Head of caudate nucleus (tissue), 42 donors: ENCODE results near the gene ZNF618.

Source experiments
- DNase-seq, 42 donors: peaks; one replicate each; pipeline versions ENCODE4 v3.0.0 to v3.0.0-alpha.2; 2020 to 2021; ENCODE audit warnings: mixed read lengths in 7 of 42
- intact Hi-C: fragments of 100-400 bp; cut with DNase I; formaldehyde crosslinking; loops from one replicate; pipeline ENCODE4 v1.15.0; 2022

ZNF618 gene

DNA sequence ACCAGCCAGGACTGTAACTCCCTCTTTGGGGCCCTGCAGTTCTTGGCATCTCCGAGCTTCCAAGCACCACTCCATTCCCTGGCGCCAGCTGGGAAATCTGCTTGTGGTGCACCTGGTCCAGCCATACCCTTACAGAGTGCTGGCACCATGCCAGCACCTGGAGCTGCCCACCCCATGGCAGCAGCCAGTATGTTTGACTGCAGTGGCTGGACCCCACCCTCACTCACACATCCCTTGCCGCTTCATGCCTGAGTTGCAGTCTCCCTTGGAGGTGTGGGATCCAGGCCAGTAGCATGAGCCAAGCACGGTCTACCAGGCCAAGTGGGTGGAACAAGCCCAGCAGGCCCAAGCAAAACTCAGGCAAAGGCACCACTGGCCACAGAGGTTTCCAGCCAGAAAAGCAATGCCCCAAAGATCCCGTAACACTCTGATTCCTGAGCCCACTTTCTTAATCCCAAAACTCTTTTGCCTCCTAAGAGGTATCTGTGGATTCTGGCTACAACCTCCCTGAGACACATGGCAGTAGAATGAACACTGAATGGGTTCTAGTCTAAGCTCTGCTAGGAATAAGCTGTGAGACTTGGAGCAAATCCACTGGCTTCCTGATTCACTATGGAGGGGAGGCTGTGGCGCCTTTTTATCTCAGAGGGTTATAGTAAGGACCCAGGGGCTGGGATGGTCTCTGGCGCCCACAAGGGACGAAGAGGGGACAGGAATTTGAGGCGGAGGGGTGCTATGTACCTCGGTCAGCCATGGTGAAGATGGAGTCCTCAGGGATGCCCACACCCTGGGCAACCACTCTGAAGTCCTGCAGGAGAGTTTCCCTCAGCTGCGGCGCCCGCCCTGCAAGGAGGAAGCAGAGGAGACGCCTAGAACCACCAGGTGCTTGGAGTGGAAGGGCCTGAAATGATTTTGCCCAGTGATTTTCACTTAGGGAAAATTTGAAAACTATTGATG is 196.4 kb downstream of the ZNF618 start:
- peak in 34 of 42 donors; percentile 11 to 76 (median 44) for DNase-seq
- intact Hi-C loops: no loop called here

DNA sequence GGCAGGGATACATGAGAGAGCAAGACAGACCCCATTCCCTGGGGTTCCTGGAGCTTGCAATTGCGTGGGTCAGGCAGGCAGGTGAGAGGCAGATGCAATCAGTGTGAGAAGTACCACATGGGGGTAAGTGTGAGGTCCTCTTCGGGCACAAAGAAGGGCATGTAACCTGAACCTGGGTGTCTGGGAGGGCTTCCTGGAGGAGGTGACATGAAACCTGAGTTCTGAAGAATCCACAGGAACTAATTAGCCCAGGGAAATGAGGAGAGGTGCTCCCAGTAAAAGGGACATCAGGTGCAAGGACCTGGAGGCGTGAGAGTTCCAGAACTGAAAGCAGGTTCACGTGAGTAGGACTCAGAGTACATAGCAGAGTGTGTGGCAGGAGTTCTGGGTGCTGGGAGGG is 199.5 kb downstream of the ZNF618 start:
- DNase-seq: peak in 1 of 42 donors; percentile 3
- intact Hi-C loops: no loop called here

DNA sequence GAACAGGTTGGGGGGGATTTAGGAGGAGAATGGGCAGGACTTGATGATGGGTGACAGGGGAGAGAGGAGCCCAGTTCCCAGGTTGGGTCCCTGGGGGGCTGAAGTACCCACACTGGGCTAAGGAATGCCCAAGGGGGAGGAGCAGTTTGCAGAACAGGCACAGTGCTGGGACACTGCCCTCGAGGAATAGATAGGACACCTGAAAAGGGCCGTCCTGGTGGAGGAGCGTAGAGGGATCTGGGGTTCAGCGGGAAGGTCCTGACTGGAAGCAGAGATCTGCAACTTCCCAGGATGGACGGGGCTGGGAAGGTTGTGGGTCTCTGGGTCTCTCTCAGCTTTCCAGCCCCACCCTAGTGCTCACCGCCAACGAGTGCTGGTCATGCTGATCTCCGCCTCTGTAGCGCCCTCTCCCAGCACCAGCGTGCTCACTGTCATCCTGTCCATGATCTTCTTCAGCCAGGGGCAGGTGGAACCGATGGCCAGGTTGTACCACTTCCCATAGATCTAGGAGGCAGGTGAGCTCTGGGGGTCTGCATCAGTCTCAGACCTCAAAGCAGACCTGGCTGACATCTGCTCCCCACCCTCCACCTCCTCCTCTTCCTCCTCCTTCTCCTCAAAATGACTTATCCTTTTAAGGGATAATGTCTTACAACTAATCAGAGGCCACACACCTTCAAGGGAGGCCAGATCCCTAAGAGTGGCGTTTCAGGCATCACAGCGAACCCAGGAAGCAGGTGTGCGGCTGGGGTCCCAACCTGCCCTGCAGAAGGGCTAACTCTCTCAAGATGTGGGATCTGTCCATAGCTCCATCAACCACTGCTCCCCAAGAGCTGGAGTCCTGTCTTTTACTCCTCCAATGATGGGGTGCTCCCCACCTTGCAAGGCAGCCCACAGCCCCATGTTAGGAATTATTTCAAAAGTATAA is 200.4 kb downstream of the ZNF618 start:
- no peak for DNase-seq
- intact Hi-C loops: no loop called here

DNA sequence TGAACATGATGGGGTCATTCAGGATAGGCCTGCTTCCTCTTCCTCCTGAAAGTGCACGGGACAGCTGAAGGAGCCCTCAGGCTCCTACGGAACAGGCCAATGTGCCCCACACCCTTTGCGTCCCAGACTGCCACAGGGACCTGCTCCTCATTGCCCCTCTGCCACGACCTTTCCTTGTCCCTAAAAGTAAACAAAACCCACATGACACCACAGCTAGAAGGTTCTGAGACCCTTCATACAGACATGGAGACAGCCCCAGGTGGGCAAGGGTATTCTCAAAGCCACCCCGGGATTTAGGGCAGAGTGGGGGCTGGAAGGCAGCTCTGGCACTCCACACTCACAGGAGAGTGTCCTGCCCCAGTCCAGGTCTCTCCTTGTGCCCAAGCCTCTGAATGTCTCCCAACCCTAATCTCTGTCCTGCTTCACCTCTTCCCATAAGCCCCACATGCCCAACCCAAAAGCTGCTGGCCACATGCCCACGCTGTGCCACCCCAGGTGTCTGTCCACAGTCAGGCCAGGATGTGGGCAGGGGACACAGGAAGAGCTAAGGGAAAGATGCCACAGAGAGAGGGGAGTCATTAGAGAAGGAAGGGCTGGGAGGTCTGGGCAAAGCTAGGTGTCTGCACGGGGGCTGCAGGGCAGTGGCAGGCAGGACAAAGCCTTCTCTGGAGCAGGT is 201.2 kb downstream of the ZNF618 start:
- no peak for DNase-seq
- intact Hi-C loops: no loop called here

DNA sequence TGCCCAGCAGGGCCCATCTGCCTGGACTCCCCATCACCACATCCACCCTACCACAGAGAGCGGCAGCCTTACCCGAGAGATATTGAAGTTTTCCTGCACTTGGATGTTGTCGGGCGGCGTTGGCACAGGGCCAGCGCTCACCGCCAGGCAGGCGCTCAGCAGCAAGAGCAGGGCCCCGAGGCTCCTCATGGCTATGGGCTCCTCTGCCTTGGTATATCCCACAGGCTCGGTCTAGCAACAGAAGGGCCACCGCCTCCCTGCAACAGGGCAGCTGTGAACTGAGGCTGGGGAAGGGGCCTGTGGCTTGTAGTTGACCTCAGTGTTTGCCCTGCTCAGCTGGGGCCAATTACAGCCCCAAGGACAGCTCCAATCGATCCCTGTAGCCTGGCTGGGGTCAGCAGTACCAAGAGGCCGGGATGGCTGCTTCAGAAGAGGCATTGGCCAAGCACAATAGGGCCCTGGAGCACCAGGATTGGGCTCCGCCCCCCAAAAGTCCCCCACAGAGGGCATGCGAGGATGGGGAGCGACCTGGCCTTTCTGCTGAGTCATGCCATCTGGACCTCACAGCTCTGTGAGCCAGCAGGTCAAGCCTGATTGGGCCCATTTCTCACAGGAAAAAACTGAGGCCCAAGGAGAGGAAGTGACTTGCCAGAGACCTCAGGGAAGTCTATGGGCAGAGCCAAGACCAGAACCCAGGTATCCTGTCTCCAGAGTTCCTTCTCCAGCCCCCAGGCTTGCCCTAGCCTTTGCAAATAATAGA is 202.1 kb downstream of the ZNF618 start, which contains the start of gene AMBP:
Gene AMBP (minus strand): TSS at position 280 of the 760 bp plus-strand sequence. CDS start 91 bp downstream, at position 189.
- intact Hi-C loops: no loop called here
- no peak for DNase-seq

DNA sequence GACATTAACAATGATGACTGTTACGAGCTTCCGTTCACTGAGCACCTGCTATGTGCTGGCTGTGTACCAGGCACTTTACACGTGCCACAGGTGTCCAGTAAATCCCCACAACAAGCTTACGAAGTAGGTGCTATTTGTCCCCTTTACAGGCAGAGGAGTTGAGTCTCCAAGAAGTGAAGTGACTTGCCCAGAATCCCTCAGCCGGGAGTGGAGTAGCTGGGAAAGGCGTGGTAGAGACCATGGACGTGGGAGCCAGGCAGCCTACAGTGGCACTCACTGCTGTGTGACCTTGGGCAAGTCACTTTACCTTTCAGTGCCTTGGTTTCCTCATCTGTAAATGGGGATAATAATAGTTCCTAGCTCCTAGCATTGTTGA is 202.7 kb downstream of the ZNF618 start:
- intact Hi-C loops: no loop called here
- DNase-seq: no peak

DNA sequence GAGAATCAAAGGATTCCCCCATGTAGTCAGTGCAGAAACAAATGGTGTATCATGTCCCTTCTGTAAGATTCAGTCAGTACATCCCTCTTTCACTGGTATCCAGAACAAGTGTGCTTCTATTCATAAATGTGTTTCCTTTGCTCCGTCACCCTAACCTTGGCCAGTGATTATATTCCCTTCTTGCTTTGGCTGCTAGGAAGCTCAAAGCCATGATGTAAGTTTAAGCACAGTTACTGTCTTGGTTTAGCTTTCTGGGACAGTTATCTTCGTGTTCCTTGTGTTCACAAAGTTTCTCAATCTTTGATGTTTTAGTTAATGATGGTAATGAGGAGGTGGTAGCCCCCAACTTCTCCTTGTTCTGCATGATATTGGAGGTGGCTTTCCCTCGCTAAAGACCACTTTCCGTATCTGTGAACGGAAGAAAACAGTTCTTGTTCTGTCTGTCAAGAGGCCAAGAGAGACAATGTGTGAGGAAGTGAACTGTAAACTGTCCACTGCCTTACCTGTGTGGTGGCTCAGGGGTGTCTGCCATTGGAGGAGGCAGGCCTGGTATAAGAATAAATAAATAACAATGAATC is 204.2 kb downstream of the ZNF618 start:
- DNase-seq: no peak
- intact Hi-C loops: loop anchor here (5.0 kb wide), 1 partner anchor 212 kb away; no protein-coding TSS in a partner anchor

DNA sequence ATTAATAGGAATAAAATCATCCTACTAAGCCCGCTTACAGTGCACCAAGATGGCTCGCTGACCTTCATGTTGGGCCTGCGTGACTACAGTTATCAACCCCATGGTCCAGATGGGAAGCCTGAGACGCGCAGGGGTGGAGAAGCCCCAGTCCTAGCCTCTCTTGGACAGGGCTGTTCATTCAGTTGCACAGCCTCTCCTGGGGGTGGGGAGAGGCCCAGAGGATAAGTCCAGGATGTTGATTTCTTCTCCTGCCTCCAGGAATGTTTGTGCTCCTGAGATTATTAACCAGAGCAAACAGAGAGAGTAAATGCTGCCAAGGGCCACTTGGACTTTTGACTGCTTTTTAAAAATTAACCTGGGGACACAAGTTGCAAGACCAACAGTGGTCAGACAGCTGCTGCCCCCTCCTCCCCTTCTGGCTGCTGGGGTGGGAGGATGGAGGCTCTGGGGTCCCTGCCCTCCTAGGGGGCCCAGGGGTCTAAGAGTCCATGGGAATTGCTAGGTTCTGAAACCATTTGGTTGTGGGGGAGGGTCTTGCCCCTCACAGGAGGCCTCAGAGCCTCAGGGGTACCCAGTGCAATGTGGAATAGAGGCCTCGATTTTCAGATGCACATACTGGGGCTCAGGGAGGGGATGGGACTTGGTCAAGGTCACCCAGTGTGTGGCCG is 204.8 kb downstream of the ZNF618 start:
- intact Hi-C loops: loop anchor here (5.0 kb wide), 1 partner anchor 211 kb away; no protein-coding TSS in a partner anchor

DNA sequence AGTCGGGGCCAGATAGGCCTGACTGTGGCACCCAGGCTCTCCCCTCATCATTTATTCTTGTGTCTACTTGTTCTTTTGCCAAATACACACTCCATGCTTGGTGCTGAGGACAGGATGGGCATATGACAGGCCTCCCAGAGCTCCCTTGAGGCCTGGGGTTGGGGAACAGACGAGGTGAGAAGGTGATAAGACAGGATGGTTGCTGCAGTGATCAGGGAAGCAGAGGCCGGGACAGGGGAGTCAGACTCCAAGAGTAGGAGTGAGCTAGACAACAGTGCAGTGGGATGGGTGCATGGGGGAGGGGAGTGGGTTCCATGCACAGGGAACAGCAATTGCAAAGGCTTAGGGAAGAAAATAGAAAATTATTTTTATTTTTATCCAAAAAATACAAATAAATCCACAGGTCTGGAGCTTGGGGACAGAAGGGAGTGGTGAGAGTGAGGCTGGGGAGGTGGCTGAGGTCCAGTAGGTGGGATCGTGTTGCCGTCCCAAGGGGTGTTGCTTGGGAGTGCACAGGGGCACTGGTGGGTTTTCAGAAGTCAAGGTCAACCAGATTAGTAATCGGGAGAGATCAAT is 205.4 kb downstream of the ZNF618 start:
- DNase-seq: peak in 2 of 42 donors; percentile 19 to 24
- intact Hi-C loops: loop anchor here (5.0 kb wide), 1 partner anchor 211 kb away; no protein-coding TSS in a partner anchor

More for the DNA sequence above, 204.8 kb downstream of the ZNF618 start:
- peak in 2 of 42 donors; percentile 16 to 22 for DNase-seq

DNA sequence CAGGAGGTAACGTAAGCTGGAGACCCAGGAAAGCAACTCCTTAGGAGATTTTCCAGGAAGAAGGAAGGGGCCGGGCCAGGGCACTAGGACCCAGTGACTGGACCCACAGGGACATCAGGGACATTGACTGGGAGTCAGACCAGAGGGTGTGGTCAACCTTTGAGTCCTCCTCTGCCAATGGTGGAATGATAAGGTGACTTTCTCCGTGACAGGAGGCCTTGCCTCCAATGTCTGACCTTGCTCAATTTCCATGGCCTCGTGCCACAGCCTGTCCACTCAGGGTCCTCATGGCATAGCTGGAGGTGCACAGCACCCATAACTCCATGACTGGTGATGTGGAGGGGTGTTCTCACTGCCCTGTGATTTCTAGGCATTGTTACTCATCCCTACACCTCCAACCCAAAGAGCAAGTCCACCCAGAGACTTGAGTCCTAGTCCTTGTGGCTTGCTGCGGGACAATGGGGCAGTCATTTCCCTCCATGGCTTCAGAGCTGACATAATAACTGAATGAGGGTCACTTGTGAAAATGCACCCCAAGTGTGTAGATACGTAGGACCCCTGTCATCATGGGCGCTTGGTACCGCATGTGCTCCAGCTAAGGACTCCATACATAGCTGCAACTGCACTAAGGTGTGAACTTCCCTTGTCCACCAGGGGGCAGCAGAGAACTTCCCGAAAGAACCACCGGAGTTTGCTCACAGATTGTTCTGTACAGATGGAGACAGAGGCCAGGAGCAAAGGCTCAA is 206.1 kb downstream of the ZNF618 start:
- intact Hi-C loops: loop anchor here (5.0 kb wide), 1 partner anchor 210 kb away; no protein-coding TSS in a partner anchor
- DNase-seq: peak; percentile 71 to 97 (median 93)

DNA sequence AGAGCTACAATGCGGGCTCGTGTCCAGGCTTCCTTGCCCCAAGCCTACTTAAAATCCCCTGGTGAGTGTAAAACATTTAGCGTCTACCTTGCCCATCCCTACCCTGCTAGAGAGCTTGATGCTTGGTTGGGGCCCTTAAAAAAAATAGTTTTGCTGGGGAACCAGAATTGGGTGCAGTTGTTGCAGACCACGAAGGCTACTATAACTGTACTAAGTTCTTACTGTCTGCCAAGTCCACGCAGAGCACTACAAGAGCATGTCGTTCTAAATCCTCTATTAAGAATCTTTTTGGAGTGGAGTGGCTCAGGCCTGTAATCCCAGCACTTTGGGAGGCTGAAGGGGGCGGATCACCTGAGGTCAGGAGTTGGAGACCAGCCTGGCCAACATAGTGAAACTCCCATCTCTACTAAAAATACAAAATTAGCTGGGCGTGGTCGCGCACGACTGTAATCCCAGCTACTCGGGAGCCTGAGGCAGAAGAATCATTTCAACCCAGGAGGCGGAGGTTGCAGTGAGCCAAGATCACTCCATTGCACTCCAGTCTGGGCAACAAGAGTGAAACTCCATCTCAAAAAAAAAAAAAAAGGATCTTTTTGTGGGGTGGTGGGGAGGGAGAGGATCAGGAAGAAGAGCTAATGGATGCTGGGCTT is 206.8 kb downstream of the ZNF618 start:
- intact Hi-C loops: loop anchor here (5.0 kb wide), 1 partner anchor 209 kb away; no protein-coding TSS in a partner anchor
- peak in 4 of 42 donors; percentile 7 to 32 (median 16) for DNase-seq

DNA sequence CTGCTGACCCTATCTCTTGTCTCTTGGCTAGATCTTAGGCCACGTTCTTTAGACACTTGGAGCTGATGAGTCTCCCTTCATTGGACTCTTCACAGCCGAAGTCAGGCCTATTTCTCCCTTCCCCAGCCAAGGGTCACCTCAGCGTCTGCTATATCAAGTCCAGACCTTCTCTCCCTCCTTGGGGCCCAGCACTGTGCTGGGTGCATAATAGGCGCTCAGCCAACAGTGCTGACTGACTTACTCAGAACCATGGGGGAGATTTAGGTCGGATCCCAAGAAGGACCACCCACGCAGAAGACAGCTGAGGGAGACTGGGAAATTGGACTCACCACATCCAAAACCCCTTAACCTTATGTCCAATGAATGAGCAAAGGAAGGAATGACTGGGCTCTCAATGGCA is 207.6 kb downstream of the ZNF618 start:
- intact Hi-C loops: loop anchor here (5.0 kb wide), 1 partner anchor 209 kb away; no protein-coding TSS in a partner anchor

DNA sequence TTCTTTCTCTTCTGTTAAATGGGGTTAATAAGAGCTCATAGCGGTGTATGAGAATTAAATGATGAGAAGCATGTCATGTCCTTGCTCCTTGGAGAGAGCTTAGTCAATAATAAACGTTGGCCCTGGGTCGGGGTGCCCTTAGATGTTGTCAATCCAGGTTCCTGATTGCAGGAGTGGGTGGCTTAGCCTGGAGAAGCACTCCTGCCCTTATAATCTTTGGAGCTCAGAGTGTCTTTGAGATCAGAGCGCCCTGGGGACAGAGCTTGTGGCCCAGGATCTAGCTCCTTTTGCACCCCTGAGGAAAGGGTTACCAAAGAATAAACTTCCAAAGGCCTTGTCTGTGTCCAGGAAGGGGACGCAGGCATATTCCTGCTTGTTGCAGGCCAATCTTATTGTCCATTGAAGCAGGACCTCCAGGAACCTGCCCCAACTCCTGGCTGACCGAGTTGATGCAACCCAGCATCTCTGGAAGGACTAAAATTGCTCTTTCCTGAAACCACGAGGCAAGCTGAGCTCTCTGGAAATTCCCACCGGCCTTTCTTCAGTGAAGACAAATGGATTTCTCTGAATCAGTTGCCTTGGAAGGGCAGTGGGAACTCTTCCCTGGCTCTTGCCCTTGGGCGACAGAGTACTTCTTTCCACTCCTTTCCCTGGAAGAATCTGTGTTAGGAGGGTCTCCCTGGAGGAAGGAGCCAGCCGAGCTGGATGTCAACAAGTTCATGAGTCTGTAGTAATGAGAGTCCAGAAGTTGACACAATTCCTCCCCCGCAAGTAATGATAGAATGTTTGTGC is 208.4 kb downstream of the ZNF618 start:
- intact Hi-C loops: loop anchor here (5.0 kb wide), 1 partner anchor 208 kb away; no protein-coding TSS in a partner anchor
- peak in 4 of 42 donors; percentile 5 to 13 (median 6) for DNase-seq

More for the DNA sequence above, 207.6 kb downstream of the ZNF618 start:
- DNase-seq: peak in 4 of 42 donors; percentile 11 to 18 (median 14)

DNA sequence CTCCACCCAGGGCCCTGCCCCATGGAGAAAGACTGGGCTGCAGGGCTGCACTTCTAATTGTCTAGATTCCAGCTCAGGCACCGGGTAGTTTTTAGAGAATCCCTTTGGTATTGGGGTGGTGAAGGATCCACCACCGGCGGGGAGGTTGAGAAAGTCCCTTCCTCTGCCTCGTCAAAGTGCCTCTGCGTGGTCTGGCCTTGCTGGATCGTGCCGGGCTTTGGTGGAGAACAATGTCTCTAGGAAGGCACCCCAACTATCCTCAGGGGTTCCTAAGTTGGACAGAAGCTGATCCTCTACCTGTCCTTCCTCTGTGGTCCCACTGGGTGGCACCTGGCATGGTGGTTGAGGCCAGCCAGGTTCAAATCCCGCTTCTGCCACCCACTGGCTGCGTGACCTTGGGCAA is 209.3 kb downstream of the ZNF618 start:
- intact Hi-C loops: no loop called here
- DNase-seq: peak in 5 of 42 donors; percentile 7 to 34 (median 14)
